Activated CD4-positive, alpha-beta T cell treated with anti-CD3 and anti-CD28 coated beads, Interleukin-10, Interleukin-2, amounts not matched to agents 100 ng/mL and 50 ng/mL, durations not matched to agents 16 hours and 8 hours (primary cell): Measurements from ENCODE around the gene PLCG2.

ENCODE experiments used
- DNase-seq: peaks from one replicate; pipeline ENCODE4 v3.0.0-alpha.2; 2020

The PLCG2 gene

DNA sequence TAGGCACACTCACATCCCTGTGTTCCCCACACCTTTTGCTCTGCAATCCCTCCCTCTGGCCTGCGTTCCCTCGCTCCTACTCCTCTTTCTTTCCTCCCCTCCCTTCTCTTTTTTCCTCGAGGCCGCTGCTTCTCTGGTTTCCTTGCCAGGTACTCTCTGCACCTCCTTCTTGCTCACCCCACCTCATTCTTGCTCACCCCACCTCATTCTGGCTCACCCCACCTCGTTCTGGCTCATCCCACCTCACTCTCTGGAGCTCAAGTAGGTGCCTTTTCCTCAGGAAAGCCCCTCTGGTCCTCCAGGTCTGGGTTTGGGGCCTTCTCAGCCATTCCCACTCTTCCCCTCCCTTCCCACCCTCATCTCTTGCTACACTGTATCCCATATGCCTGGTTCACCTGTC lies 103.5 kb downstream of the PLCG2 start:
- DNase-seq, result no peak

DNA sequence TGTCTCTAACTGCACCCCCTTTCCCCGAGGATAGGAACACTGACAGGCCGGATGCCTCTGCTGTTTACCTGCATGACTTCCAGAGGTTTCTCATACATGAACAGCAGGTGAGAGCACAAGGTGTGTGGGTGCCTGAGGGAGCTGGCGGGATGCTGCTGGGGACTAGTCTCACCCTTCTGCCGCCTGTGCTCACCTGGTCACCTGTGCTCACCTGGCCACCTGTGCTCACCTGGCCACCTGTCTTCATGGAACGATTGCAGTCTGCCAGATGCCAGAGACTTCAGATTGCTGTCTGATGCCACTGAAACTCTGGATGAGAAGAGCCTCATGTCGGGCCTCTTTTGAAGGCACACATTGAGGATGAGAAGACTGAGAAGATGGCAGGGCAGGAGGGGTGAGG lies 104.1 kb downstream of the PLCG2 start:
- DNase-seq, result no peak

DNA sequence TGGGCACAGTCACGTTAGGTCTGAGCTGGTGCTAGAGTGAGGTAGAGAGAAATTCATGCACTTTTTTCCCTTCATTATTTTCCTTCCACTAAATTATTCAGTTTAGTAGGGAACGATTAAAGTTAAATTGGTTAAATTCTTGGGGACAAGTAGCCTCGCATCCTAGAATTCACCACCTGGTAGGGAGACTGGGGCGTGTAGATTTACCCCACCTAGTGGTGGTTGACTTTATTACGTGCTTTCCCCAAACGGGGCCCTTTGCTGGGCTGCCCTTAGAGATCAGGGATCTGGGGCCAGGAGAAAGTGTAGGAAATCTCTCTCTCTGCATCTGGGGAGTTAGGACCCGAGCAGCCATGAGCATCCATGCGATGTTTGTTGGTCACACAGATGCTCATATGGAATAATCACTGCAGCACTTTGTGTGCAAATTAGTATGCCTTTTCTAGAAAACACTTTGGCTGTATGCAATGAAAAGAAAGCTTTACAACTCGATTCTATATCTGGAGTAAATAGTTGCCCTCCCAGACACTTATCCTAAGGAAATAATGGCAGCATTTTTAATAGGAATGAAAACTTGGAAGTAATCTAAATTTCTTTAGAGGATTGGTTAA lies 107.0 kb downstream of the PLCG2 start:
- DNase-seq, result peak; percentile 44

DNA sequence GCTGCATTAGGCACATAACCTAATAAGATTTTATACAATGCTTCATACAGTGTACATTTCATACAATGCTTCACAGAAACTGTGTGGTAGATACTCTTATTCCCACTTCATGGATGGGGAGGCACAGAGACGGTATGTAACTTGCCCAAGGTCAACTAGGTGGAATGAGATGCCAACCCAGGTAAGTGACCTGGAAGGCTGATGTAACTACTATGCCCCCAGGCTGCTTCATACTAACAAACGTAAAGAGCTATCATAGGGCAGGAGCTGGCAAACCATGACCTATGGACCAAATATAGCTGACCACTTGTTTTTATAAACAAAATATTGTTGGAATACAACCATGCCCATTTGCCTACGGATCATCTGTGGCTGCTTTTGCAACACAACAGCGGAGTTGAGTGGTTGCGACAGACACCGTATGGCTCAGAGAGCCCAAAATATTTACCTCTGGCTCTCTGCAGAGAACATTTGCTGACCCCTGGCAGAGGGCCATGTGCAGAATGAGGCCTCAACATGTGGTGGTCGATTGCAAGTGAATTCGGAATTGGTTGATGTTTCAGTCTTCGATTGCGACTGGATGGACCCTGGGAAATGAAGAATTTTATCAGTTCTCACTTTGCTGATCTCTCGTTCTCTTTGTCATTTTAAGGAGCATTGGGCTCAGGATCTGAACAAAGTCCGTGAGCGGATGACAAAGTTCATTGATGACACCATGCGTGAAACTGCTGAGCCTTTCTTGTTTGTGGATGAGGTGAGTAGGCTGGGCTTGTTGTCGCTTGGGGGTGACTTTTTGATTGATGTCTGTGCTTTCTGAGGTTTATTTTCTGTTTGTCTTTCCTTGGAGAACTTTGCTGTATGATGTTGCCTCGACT lies 109.7 kb downstream of the PLCG2 start:
- no peak for DNase-seq

DNA sequence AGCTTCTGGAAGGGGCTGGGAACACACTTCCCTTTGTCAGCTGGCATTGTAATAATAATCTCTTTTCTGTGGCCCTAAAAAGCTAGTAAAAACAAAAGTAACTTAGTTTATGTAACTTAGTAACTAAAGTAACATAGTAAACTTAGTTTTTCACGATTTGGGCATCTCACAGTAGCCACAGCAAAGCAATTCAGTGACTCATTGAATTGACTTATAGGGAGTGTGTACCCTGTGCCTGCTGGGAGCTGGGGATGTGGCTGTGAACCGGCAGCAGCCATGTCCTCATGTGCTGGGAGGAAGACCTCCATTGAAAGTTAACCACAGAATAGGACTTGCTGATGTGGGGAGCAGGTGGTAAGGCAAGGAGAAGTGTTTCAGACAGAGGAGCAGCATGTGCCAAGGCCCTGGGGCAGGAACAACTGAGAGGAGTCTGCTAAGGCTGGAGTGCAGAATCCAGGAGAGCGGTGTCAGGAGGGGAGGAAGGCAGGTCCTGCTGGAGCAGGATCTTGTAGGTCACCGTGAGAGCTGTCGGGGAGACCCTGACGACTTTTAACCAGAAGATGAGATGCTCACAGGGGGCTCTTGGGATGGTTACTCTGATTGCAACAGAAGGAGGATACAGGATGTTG lies 112.8 kb downstream of the PLCG2 start:
- DNase-seq, result no peak

DNA sequence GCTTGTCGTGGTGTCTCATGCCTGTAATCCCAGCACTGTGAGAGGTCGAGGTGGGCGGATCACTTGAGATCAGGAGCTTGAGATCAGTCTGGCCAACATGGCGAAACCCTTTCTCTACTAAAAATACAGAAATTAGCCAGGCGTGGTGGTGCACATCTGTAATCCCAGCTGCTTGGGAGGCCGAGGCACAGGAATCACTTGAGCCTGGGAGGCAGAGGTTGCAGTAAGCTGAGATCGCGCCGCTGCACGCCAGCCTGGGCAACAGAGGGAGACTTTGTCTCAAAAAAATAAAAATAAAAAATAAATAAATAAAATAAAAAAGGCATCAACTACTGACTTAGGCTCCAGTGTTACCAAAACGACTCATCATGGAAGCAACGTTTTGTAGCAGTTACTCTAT lies 115.5 kb downstream of the PLCG2 start:
- no peak for DNase-seq

DNA sequence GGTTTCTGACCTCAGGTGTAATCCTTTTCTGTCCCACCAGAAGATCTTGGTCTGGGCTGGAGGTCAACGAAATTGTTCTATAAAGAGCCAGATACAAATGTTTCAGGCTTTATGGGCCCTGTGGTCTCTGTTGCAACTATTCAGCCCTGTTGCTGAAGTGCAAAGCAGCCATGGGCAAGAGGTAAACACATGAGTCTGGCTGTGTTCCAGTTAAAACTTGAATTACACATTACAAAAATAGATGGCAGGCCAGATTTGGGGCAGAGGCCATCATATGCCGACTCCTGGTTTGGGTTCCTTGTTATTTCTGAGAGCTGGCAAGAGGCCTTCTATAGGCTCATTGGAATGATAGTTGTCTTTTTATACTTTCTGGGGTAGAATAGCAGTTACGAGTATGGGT lies 117.8 kb downstream of the PLCG2 start:
- DNase-seq, result no peak

DNA sequence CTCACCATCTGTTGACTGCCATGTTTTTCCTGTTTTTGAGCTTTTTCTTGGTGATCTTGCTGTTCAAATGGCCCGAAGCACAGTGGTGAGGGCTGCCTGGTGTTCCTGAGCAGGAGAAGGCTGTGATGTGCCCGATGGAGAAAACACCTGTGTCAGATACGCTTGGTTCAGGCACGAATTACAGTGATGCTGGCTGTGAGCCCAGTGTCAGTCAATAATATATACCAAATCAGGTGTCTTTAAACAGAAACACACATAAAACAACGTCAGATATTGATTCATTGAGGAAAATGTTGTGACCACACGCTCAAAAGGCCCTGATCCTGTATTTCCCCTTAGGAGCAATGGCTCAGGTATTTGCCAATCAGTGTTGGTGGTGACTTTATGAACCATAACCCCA lies 120.5 kb downstream of the PLCG2 start:
- no peak for DNase-seq

DNA sequence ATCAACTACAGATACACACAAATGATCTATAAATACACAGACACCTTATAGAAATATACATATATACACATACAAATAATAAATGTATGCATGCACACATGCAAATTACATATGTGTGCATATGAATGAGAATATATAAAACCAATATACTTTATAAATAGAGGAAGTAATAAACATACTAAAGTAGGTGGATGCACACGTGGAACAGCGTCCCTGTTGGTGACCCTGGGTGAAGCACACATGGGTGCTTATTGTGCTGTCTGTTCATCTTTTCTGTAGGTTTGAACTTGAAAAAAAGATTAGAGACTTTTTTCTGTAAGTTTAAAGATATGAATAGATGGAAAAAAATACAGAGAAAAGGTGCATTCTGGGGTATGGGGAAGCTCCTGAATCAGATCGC lies 120.9 kb downstream of the PLCG2 start:
- no peak for DNase-seq

DNA sequence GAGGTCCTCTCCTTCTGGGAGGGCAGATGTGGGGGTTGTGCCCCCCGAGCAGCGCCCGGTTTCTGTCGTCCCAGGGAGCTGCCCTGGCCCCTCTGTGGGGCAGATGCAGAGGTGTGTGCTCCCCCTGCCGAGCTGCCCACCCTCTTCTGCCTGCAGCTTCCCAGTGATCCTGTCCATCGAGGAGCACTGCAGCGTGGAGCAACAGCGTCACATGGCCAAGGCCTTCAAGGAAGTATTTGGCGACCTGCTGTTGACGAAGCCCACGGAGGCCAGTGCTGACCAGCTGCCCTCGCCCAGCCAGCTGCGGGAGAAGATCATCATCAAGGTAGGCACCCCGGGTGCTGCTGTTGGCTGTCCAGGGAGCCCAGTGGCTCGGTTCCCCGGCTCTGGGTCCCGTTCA lies 121.4 kb downstream of the PLCG2 start:
- no peak for DNase-seq

DNA sequence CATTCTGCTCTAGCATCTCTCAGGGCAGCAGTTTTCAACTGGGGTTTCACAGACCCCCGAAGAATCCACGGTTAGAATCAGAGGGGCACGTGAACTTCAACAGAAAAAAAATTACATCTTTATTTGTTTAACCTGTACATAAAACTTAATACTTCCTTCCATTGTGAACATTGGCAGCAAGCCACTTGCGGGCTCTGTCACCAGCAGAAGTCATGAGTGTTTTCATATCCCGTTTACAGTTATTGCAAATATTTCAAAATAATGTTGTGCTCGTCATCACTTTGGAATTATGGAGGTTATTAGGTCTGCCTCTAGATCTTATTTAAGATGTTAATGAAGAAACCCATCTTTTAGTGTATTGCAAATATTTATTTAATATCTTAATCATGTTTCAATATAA lies 122.4 kb downstream of the PLCG2 start:
- DNase-seq, result no peak

DNA sequence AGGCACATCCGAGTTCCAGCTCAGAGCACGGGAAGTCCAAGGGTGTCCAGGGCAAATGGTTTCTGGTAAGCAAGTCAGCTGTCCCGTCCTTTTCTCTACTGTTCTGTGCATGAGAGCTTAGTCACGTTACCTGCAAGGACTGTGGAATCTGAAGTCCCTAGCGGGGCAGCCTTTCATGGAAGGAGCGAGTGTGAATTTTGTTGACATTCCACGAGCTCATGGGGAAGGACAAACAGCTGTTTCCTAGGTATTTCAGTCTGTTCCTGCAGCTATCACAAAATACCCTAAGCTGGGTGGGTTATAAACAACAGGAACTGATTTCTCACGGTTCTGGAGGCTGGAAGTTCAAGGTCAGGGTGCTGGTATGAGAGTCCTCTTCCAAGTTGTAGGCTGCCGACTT lies 122.9 kb downstream of the PLCG2 start:
- no peak for DNase-seq

DNA sequence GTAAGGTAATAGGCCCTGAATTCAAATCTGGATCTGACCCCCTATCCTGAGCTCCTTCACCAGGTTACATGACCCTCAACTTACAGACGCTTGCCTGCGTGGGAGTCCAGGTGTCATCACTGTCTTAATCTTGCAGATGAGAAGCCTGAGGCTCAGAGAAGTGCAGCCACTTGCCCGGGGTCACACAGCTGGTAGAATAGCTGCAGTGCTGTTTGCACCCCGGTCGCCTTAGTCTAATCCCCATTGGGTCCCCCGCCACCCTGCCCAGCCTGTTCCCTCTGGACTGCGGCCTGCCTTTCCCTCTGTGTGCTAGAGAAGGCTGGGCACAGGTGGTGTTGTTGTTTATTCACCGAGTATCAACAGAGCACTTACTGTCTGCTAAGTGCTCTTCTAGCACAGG lies 125.2 kb downstream of the PLCG2 start:
- no peak for DNase-seq

DNA sequence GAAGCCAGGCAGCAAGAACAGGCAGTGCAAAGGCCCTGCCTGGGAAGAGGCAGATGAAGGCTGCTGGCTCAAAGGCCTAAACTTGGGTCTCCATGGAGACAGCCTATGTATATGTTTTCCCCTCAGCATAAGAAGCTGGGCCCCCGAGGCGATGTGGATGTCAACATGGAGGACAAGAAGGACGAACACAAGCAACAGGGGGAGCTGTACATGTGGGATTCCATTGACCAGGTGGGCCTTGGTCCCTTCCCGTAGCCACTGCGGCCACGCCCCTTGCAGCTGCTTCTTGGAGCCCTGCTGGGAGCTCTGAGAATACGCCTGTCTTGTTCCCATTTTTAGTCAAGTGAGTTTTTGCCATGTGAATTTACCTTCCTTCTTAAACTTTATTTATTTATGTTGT lies 126.2 kb downstream of the PLCG2 start:
- DNase-seq, result no peak

DNA sequence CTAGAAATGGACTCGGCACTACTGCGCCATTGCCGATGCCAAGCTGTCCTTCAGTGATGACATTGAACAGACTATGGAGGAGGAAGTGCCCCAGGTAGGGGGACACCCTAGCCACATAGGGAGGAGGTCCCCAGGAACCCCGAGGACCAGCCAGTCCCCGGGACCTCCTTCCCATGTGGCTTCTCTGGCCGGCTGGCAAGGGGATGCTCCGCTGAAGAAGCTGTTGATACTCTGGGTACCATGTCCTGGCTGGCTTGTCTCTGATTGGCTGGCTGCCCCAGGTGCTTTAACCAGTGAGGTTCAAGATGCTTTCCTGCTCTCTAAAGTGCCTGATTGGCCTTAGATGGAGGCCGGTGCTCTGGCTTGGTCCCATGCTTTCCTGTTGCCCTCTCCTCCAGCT lies 128.6 kb downstream of the PLCG2 start:
- DNase-seq, result no peak

DNA sequence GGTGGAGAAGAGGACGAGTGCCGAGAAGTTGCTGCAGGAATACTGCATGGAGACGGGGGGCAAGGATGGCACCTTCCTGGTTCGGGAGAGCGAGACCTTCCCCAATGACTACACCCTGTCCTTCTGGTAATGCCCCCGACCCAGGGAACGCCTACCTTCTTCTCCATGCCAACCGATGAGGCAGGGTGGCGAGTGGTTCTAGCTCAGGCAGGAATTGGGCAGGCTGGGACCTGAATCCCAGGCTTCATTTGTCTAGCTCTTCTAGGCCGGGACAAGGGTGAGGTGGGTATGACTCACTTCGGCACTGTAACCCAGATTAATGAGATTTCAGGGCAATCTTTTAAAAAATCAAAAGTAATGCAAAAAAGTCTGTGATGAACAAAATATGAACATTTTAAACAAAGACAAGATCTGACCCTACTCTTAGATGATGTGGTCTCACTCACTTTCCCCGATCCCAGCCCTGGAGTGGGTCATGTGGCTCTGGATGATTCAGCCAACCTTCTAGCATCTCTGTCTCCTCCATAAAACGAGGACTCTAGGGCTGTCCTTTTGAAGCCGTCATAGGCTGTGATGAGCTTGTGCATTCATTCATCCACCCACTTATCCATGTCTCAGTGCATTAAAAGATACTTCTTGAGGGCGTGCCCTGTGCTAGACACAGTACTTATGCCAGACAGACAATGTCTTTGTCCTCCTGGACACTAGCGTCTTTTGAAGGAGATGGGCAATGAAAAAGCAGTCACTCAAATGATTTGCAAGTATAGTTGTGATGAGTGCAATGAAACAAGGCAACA lies 129.6 kb downstream of the PLCG2 start:
- no peak for DNase-seq

DNA sequence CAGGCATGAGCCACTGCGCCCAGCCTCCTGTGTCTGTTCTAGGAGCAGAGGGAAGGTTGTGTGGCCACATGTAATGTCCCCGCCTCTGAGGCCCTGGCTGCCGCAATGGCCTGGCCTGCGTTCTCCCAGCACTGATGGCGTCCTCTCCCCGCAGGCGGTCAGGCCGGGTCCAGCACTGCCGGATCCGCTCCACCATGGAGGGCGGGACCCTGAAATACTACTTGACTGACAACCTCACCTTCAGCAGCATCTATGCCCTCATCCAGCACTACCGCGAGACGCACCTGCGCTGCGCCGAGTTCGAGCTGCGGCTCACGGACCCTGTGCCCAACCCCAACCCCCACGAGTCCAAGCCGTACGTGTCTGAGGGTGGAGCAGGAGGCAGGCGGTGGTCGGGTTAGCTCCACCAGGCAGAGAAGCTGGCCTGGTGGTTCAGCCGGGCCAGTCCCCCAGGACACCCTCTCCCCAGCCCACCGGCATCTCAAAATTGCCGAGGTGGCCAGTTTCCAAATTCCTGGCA lies 131.3 kb downstream of the PLCG2 start:
- no peak for DNase-seq

DNA sequence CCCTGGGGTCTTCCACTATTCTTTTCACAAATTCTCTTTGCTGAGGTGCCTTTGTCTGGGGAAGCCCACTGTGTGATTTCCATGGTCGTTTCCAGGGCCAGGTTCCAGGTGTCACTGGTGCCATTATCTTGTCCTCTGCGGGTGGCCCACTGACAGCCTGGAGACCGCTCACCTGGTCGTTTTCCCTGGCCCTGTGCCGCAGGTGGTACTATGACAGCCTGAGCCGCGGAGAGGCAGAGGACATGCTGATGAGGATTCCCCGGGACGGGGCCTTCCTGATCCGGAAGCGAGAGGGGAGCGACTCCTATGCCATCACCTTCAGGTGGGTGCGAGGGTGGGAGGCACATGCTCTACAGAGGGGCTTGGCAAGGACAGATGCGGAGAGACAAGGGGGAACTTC lies 133.3 kb downstream of the PLCG2 start:
- no peak for DNase-seq

DNA sequence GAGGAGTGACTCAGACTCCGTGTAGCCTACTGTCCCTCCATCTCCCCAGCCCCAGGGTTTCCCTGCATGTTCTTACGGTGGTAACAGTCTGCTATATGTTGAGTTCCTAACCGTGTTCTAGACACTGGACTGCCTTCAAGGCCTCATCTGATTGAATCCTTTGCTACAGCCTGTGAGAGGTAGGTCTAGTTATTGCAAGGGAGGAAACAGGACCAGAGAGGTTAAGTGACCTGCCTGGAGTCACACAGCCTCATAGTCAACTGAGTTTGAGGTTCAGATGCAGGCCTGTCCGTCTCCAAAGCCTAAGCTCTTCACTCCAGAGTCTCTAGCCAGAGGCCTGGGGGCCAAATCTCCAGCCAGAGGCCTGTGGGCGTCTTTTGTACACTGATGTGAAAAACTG lies 134.1 kb downstream of the PLCG2 start:
- DNase-seq, result no peak

DNA sequence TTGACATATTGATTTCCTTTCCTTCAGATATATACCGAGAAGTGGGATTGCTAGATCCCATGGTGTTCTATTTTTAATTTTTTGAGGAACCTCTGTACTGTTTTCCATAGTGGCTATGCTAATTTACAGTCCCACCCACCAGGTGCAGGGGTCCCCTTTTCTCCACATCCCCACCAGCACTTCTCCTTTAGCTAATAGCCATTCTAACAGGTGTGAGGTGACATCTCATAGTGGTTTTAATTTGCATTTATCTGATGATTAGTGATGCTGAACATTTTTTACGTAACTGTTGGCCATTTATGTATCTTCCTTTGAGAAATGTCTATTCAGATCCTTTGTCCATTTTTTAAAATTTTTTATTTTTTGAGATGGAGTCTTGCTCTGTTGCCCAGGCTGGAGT lies 138.3 kb downstream of the PLCG2 start:
- no peak for DNase-seq

DNA sequence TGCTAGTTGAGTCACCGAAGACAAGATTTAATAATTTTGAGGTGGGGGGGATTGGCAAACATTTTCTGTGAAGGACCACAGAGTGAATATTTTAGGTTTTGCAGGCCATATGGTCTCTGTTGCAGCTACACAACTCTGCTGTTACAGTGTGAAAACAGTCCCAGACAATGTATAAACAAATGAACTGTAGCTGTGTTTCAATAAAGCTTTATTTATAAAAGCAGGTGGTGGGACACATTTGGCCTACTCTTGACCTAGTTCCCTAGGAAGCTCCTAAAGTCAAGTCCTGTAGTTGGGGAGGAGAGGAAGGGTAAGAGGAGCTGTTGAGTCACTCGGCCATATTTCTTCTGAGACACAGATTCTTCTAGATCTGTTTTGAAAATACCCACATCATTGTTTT lies 139.8 kb downstream of the PLCG2 start:
- no peak for DNase-seq

DNA sequence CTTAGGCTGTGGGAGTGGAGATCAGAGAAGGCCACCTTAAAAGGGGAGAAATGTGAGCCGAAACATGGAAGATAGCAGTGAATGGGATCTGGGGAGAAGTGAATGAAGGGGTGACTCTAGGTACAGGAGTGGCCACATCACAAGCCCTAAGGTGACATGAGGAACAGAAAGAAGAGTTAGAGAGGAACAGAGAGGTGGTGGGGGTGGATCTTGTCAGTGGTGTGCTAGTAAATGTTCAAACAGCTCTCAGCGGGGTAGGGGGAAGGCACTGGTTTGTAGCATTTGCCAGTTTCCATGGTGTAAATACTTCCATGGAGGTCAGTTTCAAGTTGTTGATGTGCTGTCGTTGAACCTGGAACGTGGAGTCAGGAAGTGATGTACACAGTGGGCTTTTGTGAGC lies 141.4 kb downstream of the PLCG2 start:
- no peak for DNase-seq

DNA sequence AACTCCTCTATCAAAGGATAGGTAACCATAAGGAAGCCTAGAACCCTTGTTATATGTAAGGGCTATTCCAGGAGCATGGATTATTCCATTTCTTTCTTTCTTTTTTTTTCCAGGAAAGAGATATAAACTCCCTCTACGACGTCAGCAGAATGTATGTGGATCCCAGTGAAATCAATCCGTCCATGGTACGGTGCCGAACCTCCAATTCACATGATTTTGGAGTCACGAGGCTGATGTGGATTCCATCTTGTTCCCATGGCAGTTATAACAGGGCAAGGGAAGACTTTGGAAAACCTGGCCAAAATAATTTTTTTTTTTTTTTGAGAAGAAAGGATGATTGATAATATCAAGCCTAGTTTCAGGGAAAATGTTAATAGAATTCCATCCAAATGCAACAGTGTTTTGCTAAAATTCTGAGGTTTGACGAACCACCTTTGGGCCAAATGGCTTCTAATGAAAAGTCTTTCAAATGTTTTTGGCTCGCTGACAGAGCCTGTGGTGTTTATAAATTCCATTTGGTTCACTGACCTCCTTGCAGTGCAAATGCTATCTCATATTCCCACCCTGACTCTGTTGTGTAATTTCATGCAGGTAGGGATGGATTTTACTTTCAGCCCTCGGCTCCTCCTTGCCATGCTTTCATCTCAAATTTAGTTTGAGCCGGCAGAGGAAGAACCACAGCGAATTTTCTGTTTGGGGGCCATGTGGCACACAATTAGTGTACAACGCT lies 142.2 kb downstream of the PLCG2 start:
- no peak for DNase-seq
